Mesothelial cell of epicardium (in vitro differentiated cells): ENCODE results near the gene ALKBH6. TPM values are rescaled to one million over a fixed set of nuclear protein-coding genes. Genes with fewer than 3 reads are reported as not detected.

Source experiments
- DNase-seq, 2 experiments: peaks; one replicate each; pipeline ENCODE4 v3.0.0; 2021; ENCODE audit warnings: low spot score in 2 of 2; ENCODE audit not compliant: unreplicated experiment in 2 of 2
- H3K27ac Mint-ChIP-seq: 2 replicates; pipeline ENCODE4 v1.8.0; 2021; ENCODE audit warnings: mixed read lengths
- H3K27me3 Mint-ChIP-seq: 2 replicates; pipeline ENCODE4 v1.8.0; 2021; ENCODE audit warnings: low read depth, mixed read lengths
- H3K36me3 Mint-ChIP-seq: 2 replicates; pipeline ENCODE4 v1.8.0; 2021; ENCODE audit warnings: mixed read lengths
- H3K4me1 Mint-ChIP-seq: 2 replicates; pipeline ENCODE4 v1.8.0; 2021; ENCODE audit warnings: mixed read lengths
- H3K4me3 Mint-ChIP-seq: 2 replicates; pipeline ENCODE4 v1.8.0; 2021; ENCODE audit warnings: mild to moderate bottlenecking, moderate library complexity, mixed read lengths
- H3K9me3 Mint-ChIP-seq: 2 replicates; pipeline ENCODE4 v1.8.0; 2021; ENCODE audit warnings: mixed read lengths
- total RNA-seq: library from RNA; stranded (reverse); gene quantifications from 3 replicates; pipeline ENCODE4 v1.2.1, GENCODE V29; 2021
- TF ChIP-seq, protein P1 (sequence below): fragments of 200-600 bp; sonication (generic); IDR thresholded peaks from one replicate; pipeline ENCODE4 v1.5.0; 2021; ENCODE audit warnings: antibody characterized with exemption; ENCODE audit not compliant: unreplicated experiment

ALKBH6 gene
- total RNA-seq, 1 donor from 2014 or later, result 28.9 TPM

- TF ChIP-seq, protein P1, sequence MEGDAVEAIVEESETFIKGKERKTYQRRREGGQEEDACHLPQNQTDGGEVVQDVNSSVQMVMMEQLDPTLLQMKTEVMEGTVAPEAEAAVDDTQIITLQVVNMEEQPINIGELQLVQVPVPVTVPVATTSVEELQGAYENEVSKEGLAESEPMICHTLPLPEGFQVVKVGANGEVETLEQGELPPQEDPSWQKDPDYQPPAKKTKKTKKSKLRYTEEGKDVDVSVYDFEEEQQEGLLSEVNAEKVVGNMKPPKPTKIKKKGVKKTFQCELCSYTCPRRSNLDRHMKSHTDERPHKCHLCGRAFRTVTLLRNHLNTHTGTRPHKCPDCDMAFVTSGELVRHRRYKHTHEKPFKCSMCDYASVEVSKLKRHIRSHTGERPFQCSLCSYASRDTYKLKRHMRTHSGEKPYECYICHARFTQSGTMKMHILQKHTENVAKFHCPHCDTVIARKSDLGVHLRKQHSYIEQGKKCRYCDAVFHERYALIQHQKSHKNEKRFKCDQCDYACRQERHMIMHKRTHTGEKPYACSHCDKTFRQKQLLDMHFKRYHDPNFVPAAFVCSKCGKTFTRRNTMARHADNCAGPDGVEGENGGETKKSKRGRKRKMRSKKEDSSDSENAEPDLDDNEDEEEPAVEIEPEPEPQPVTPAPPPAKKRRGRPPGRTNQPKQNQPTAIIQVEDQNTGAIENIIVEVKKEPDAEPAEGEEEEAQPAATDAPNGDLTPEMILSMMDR, result no peak
- Mint-ChIP-seq H3K27me3 (peaks cover 53% of the 10 kb centered on the region), H3K9me3 (no peaks in the 10 kb centered on the region), H3K36me3 (no peaks in the 10 kb centered on the region), H3K27ac (no peak overlapping the region), H3K4me3 (no peak overlapping the region), H3K4me1 (no peaks in the 10 kb centered on the region)
- no peak for DNase-seq
These were observed 35.7 kb downstream of the ALKBH6 start for GRCh38 chr19:35978271-35978670.

- H3K27ac Mint-ChIP-seq, result no peak overlapping the region
- DNase-seq, result no peak
These were observed 36.4 kb downstream of the ALKBH6 start for GRCh38 chr19:35977446-35978222.

DNA sequence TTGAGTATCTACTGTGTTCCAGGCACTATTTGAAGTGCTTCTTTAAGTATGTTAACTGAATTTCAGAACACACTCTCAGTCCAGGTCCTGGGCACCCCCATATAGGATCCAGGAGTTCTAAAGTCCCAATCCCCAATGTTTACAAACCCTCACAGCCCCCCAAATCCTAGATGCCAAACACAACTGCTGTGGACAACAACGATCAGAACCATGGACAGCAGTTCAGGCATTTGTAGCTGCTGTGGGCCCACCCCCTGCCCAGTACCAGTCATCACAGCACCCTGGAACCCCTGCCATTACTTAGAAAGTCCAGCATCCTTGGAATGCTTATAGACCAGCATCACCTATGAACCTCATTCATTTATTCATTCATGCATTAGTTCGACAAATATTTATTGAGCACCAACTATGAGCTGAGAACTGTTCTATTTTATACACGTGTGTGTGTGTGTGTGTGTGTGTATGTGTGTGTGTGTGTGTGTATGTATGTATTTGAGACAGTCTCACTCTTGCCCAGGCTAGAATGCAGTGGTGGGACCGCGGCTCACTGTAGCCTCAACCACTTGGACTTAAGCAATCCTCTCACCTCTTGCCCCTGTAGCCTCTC, 38.3 kb downstream of the ALKBH6 start:
- Mint-ChIP-seq H3K9me3 (no peaks in the 10 kb centered on the region), H3K4me3 (no peak overlapping the region), H3K36me3 (no peaks in the 10 kb centered on the region), H3K27me3 (peaks cover 32% of the 10 kb centered on the region), H3K27ac (no peak overlapping the region), H3K4me1 (no peaks in the 10 kb centered on the region)
- TF ChIP-seq, protein P1, result no peak
- DNase-seq, result peak in 1 of 2 experiments; percentile 53

More at GRCh38 chr19:35977446-35978222, 36.4 kb downstream of the ALKBH6 start:
- no peak overlapping the region for H3K4me3 Mint-ChIP-seq
- TF ChIP-seq, protein P1, result no peak
- H3K4me1 Mint-ChIP-seq, result no peaks in the 10 kb centered on the region
- no peaks in the 10 kb centered on the region for H3K9me3 Mint-ChIP-seq
- peaks cover 48% of the 10 kb centered on the region for H3K27me3 Mint-ChIP-seq
- H3K36me3 Mint-ChIP-seq, result no peaks in the 10 kb centered on the region

- Mint-ChIP-seq H3K4me3 (no peak overlapping the region), H3K27me3 (peaks cover 28% of the 10 kb centered on the region), H3K9me3 (no peaks in the 10 kb centered on the region), H3K36me3 (no peaks in the 10 kb centered on the region), H3K4me1 (no peaks in the 10 kb centered on the region), H3K27ac (no peak overlapping the region)
- TF ChIP-seq, protein P1, result no peak
- no peak for DNase-seq
These were observed 40.5 kb downstream of the ALKBH6 start for GRCh38 chr19:35973487-35973886.

- TF ChIP-seq, protein P1, result no peak
- H3K4me3 Mint-ChIP-seq, result no peak overlapping the region
- H3K27me3 Mint-ChIP-seq, result peaks cover 28% of the 10 kb centered on the region
- DNase-seq, result no peak
- no peaks in the 10 kb centered on the region for H3K4me1 Mint-ChIP-seq
- no peaks in the 10 kb centered on the region for H3K36me3 Mint-ChIP-seq
- no peaks in the 10 kb centered on the region for H3K9me3 Mint-ChIP-seq
- H3K27ac Mint-ChIP-seq, result no peak overlapping the region
These were observed 47.2 kb downstream of the ALKBH6 start for GRCh38 chr19:35966771-35967170.
